22Rv1 (cell line): ENCODE data around the gene SCN8A.

Experiments
- CTCF ChIP-seq: fragments of 450-650 bp; IDR thresholded peaks from 2 replicates; pipeline ENCODE4 v1.5.1; 2017; ENCODE audit warnings: mild to moderate bottlenecking
- ZFX ChIP-seq: fragments of 450-650 bp; IDR thresholded peaks from 2 replicates; pipeline ENCODE4 v1.6.1; 2017; ENCODE audit warnings: antibody characterized with exemption, borderline replicate concordance

GRCh38 chr12:51653431-51653830 lies 62.4 kb downstream of the SCN8A start:
- TF ChIP-seq CTCF: no peak
- TF ChIP-seq ZFX: no peak
